ENCODE measurements around the gene GLMN. TPM values are rescaled to one million over a fixed set of nuclear protein-coding genes. Genes with fewer than 3 reads are reported as not detected.

The GLMN gene
- total and polyA plus RNA-seq, 2 of the 13 experiments (the other 11 are each of a cell fraction or from before 2014, with no cell fraction given), result 5.9 to 18.4 TPM

- TF ChIP-seq FOXC1 (CRISPR knock-in tag; IDR thresholded peaks at IDR 0.05; ENCODE audit: borderline replicate concordance) (peak; percentile 89), EZH2 (conservative IDR thresholded peaks at IDR 0.05; ENCODE audit: low read depth, low read length) (no peak), ZGPAT (CRISPR knock-in tag; IDR thresholded peaks at IDR 0.05) (peak; percentile 91), MLLT10 (CRISPR knock-in tag; IDR thresholded peaks at IDR 0.05) (no peak), ZNF124 (CRISPR knock-in tag; IDR thresholded peaks at IDR 0.05) (peak; percentile 53), ZNF33A (CRISPR knock-in tag; IDR thresholded peaks at IDR 0.05; ENCODE audit: borderline replicate concordance) (no peak), AKNA (CRISPR knock-in tag; IDR thresholded peaks at IDR 0.05; ENCODE audit: borderline replicate concordance) (no peak), GATAD1 (CRISPR knock-in tag; IDR thresholded peaks at IDR 0.05) (no peak), ZSCAN20 (CRISPR knock-in tag; IDR thresholded peaks at IDR 0.05; ENCODE audit: borderline replicate concordance) (no peak), MXI1 (IDR thresholded peaks at IDR 0.05; ENCODE audit: borderline replicate concordance, low read depth, low read length) (peak; percentile 40; the same call in 1 of the 3 replicates), SRSF9 (IDR thresholded peaks at IDR 0.05; ENCODE audit: borderline replicate concordance, insufficient read depth, low read depth, low read length, poor library complexity, severe bottlenecking) (no peak), ZNF550 (CRISPR knock-in tag; IDR thresholded peaks at IDR 0.05; ENCODE audit: borderline replicate concordance) (no peak), ASH2L (IDR thresholded peaks at IDR 0.05; ENCODE audit: insufficient read length, low read depth, low read length) (peak; percentile 85), MTF1 (CRISPR knock-in tag; IDR thresholded peaks at IDR 0.05) (no peak), MLXIP (CRISPR knock-in tag; IDR thresholded peaks at IDR 0.05; ENCODE audit: borderline replicate concordance) (no peak), ZNF781 (CRISPR knock-in tag; IDR thresholded peaks at IDR 0.05; ENCODE audit: borderline replicate concordance, not compliant biosample characterization) (no peak)
- TF ChIP-seq, protein P1, sequence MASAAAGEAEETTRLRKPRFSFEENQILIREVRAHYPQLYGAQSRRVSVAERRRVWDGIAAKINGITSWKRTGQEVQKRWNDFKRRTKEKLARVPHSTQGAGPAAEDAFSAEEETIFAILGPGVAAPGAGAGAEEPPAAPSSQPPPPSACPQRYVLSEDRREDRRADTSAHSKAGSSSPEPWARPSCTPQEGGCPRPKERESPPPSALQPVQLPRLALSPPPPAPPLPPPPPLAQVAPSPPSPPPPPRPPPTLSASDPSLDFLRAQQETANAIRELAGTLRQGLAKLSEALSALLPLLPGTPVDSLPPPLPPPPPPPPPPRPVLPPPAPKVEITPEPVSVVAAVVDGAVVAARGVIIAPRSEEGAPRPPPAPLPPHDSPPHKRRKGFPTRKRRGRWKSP (CRISPR knock-in tag; IDR thresholded peaks at IDR 0.05), result peak; percentile 75; the same call in 1 of the 2 replicates
Measured at GRCh38 chr1:92298573-92299476, at the start of gene GLMN, which contains the start of gene RPAP2 (continued).
